ENCODE results near the gene BRPF3.

The BRPF3 gene

GRCh38 chr6:36273802-36274514, 77.4 kb downstream of the BRPF3 start:
- Histone ChIP-seq H3K4me3 (ENCODE audit: low read depth, low read length) (no peak overlapping the region), H3K27me3 (replicated peaks) (peaks cover 20% of the 10 kb centered on the region), H3K27ac (no peak overlapping the region), H3K36me3 (replicated peaks) (no peaks in the 10 kb centered on the region)
- DNase-seq = no peak
- in situ Hi-C loops (cut with HindIII; ENCODE audit: low pct_ligation_motif_present, low sequenced_read_pairs) = no loop called here
- no peak for TF ChIP-seq CTCF (IDR thresholded peaks at IDR 0.05; ENCODE audit: low read depth, low read length, missing control alignments)

DNA sequence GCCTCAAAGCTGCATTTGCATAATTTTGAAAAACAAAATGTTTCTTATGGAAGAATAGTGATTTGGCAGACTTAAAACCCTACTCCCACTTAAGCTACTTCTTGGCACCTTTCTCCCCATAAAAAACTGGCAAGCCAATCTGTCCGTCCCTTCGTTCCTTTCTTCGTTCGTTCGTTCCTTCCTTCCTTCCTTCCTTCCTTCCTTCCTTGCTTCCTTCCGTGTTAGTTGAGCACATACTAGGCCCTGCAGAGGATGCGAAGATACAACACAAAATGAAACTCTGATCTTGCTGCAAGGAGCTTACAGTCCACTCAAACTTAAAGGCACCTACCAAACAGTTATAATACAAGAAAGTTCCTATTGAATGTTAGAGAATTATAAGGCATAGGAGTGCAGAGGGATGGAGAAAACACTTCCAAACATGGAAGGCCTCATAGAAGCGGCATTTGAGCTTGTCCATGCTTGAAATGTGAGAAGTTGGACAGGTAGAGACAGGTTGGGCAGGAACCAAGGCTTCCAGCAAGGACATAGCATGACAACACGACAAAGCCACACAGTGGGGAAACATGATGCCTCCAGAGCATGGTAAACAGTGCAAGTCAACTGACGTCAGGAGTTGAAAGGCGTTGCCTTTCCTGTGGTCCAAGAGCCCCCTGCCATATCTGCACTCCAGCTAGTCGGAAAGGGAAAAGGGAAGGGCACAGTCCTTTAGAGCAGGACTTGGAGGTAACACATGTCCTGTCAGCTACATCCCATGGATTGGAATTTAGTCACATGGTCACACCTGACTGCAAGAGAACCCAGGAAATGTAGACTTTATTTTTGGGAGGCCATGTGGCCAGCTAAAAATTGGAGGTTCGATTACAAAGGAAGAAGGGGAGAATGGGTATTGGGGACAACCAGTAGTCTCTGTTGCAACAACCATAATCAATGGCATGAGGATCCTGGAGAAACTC, 80.3 kb downstream of the BRPF3 start:
- no peaks in the 10 kb centered on the region for H3K36me3 ChIP-seq (replicated peaks)
- TF ChIP-seq CTCF (IDR thresholded peaks at IDR 0.05; ENCODE audit: low read depth, low read length, missing control alignments) = no peak
- H3K27ac ChIP-seq = no peak overlapping the region
- peaks cover 34% of the 10 kb centered on the region for H3K27me3 ChIP-seq (replicated peaks)
- no peak overlapping the region for H3K4me3 ChIP-seq (ENCODE audit: low read depth, low read length)
- DNase-seq = no peak
- in situ Hi-C loops (cut with HindIII; ENCODE audit: low pct_ligation_motif_present, low sequenced_read_pairs) = no loop called here

GRCh38 chr6:36277946-36278470, 81.5 kb downstream of the BRPF3 start:
- no peaks in the 10 kb centered on the region for H3K36me3 ChIP-seq (replicated peaks)
- TF ChIP-seq CTCF (IDR thresholded peaks at IDR 0.05; ENCODE audit: low read depth, low read length, missing control alignments) = no peak
- H3K4me3 ChIP-seq (ENCODE audit: low read depth, low read length) = no peak overlapping the region
- in situ Hi-C loops (cut with HindIII; ENCODE audit: low pct_ligation_motif_present, low sequenced_read_pairs) = no loop called here
- peaks cover 41% of the 10 kb centered on the region for H3K27me3 ChIP-seq (replicated peaks)
- no peak overlapping the region for H3K27ac ChIP-seq
- no peak for DNase-seq

GRCh38 chr6:36280467-36280866, 83.9 kb downstream of the BRPF3 start:
- no peak for TF ChIP-seq CTCF (IDR thresholded peaks at IDR 0.05; ENCODE audit: low read depth, low read length, missing control alignments)
- Histone ChIP-seq H3K27ac (no peak overlapping the region), H3K36me3 (replicated peaks) (no peaks in the 10 kb centered on the region), H3K27me3 (replicated peaks) (peaks cover 57% of the 10 kb centered on the region), H3K4me3 (ENCODE audit: low read depth, low read length) (no peak overlapping the region)
- DNase-seq = no peak
- in situ Hi-C loops (cut with HindIII; ENCODE audit: low pct_ligation_motif_present, low sequenced_read_pairs) = no loop called here

- Histone ChIP-seq H3K4me3 (ENCODE audit: low read depth, low read length) (no peak overlapping the region), H3K27ac (no peak overlapping the region), H3K36me3 (replicated peaks) (no peaks in the 10 kb centered on the region), H3K27me3 (replicated peaks) (peaks cover 62% of the 10 kb centered on the region)
- no peak for DNase-seq
- in situ Hi-C loops (cut with HindIII; ENCODE audit: low pct_ligation_motif_present, low sequenced_read_pairs) = no loop called here
- TF ChIP-seq CTCF (IDR thresholded peaks at IDR 0.05; ENCODE audit: low read depth, low read length, missing control alignments) = no peak
Observed at GRCh38 chr6:36280983-36281382, 84.4 kb downstream of the BRPF3 start.
